ENCODE data around the gene TAOK3. TPM values are rescaled to one million over a fixed set of nuclear protein-coding genes. Genes with fewer than 3 reads are reported as not detected.

Gene TAOK3
- total and polyA plus RNA-seq, 10 of the 15 experiments (the other 5 are each of a cell fraction or from before 2014, with no cell fraction given) = 41.3 to 131 (median 57.8) TPM

- no peak for TF ChIP-seq REST (IDR thresholded peaks at IDR 0.05; ENCODE audit: low read depth, low read length)
- no peak for TF ChIP-seq ZBTB33 (IDR thresholded peaks at IDR 0.05)
- TF ChIP-seq CHD2 (IDR thresholded peaks at IDR 0.05; ENCODE audit: borderline replicate concordance, low read depth, low read length) = no peak
- no peak for TF ChIP-seq BMI1 (IDR thresholded peaks at IDR 0.05; ENCODE audit: borderline replicate concordance)
- TF ChIP-seq CHD4 (IDR thresholded peaks at IDR 0.05) = no peak
- TF ChIP-seq NFXL1 (IDR thresholded peaks at IDR 0.05; ENCODE audit: borderline replicate concordance) = no peak
- 0 out of 2 replicates have a peak, but pooled peaks have one; percentile 33 for TF ChIP-seq ZNF24 (IDR thresholded peaks at IDR 0.05)
- TF ChIP-seq, protein P1, sequence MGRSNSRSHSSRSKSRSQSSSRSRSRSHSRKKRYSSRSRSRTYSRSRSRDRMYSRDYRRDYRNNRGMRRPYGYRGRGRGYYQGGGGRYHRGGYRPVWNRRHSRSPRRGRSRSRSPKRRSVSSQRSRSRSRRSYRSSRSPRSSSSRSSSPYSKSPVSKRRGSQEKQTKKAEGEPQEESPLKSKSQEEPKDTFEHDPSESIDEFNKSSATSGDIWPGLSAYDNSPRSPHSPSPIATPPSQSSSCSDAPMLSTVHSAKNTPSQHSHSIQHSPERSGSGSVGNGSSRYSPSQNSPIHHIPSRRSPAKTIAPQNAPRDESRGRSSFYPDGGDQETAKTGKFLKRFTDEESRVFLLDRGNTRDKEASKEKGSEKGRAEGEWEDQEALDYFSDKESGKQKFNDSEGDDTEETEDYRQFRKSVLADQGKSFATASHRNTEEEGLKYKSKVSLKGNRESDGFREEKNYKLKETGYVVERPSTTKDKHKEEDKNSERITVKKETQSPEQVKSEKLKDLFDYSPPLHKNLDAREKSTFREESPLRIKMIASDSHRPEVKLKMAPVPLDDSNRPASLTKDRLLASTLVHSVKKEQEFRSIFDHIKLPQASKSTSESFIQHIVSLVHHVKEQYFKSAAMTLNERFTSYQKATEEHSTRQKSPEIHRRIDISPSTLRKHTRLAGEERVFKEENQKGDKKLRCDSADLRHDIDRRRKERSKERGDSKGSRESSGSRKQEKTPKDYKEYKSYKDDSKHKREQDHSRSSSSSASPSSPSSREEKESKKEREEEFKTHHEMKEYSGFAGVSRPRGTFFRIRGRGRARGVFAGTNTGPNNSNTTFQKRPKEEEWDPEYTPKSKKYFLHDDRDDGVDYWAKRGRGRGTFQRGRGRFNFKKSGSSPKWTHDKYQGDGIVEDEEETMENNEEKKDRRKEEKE (IDR thresholded peaks at IDR 0.05) = no peak
- TF ChIP-seq ZNF384 (IDR thresholded peaks at IDR 0.05; ENCODE audit: borderline replicate concordance, low read depth, low read length) = no peak
- no peak for TF ChIP-seq TBL1XR1 (IDR thresholded peaks at IDR 0.05; ENCODE audit: low read depth, low read length)
- TF ChIP-seq, protein P2, sequence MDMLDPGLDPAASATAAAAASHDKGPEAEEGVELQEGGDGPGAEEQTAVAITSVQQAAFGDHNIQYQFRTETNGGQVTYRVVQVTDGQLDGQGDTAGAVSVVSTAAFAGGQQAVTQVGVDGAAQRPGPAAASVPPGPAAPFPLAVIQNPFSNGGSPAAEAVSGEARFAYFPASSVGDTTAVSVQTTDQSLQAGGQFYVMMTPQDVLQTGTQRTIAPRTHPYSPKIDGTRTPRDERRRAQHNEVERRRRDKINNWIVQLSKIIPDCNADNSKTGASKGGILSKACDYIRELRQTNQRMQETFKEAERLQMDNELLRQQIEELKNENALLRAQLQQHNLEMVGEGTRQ (IDR thresholded peaks at IDR 0.05; ENCODE audit: borderline replicate concordance, low read depth, low read length) = no peak
- no peak for TF ChIP-seq ZSCAN29 (IDR thresholded peaks at IDR 0.05)
- TF ChIP-seq RBBP5 (conservative IDR thresholded peaks at IDR 0.05) = no peak
- TF ChIP-seq TCF7 (IDR thresholded peaks at IDR 0.05; ENCODE audit: borderline replicate concordance) = no peak
- TF ChIP-seq, protein P3, sequence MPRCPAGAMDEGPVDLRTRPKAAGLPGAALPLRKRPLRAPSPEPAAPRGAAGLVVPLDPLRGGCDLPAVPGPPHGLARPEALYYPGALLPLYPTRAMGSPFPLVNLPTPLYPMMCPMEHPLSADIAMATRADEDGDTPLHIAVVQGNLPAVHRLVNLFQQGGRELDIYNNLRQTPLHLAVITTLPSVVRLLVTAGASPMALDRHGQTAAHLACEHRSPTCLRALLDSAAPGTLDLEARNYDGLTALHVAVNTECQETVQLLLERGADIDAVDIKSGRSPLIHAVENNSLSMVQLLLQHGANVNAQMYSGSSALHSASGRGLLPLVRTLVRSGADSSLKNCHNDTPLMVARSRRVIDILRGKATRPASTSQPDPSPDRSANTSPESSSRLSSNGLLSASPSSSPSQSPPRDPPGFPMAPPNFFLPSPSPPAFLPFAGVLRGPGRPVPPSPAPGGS (IDR thresholded peaks at IDR 0.05; ENCODE audit: borderline replicate concordance, insufficient read depth, low read depth, low read length, poor library complexity, severe bottlenecking) = no peak
- peak; percentile 35 to 42; a peak in 2 of 4 replicates for TF ChIP-seq BHLHE40 (IDR thresholded peaks at IDR 0.05; ENCODE audit: borderline replicate concordance in 1 of 2, low read depth in 2 of 2, low read length in 1 of 2)
- TF ChIP-seq SREBF2 (IDR thresholded peaks at IDR 0.05; ENCODE audit: low read length) = no peak
Measured at GRCh38 chr12:118307069-118307954, 65.4 kb downstream of the TAOK3 start (continued).
